GM21447 (cell line): ENCODE data around the gene LIPI.
"Not testable (repeated sequence)": the region's sequence is repeated elsewhere in the genome, so short reads cannot be mapped to it uniquely, and the experiment has no call there.

ENCODE experiments used
- ATAC-seq: cut with Tn5 transposase; IDR thresholded peaks from one replicate; pipeline ENCODE4 v1.9.1; 2021; ENCODE audit not compliant: unreplicated experiment

The LIPI gene

GRCh38 chr21:14119038-14119437 is 91.7 kb downstream of the LIPI start:
- ATAC-seq = no peak

- peak; percentile 75 for ATAC-seq
Observed at GRCh38 chr21:14116080-14116481, 94.7 kb downstream of the LIPI start.

- ATAC-seq = no peak
Observed at GRCh38 chr21:14115646-14116045, 95.1 kb downstream of the LIPI start.

GRCh38 chr21:14114251-14114650 is 96.5 kb downstream of the LIPI start:
- ATAC-seq = no peak

- ATAC-seq = not testable (repeated sequence)
Observed at GRCh38 chr21:14104564-14104963, 106.2 kb downstream of the LIPI start.

GRCh38 chr21:14099570-14099969 is 111.2 kb downstream of the LIPI start:
- ATAC-seq = no peak

- ATAC-seq = no peak
Observed at GRCh38 chr21:14097881-14098499, 112.8 kb downstream of the LIPI start.

GRCh38 chr21:14096577-14096976 is 114.2 kb downstream of the LIPI start:
- no peak for ATAC-seq

- no peak for ATAC-seq
Observed at GRCh38 chr21:14096172-14096571, 114.6 kb downstream of the LIPI start.

GRCh38 chr21:14095056-14095455 is 115.7 kb downstream of the LIPI start:
- ATAC-seq = no peak

- ATAC-seq = no peak
Observed at GRCh38 chr21:14092834-14093560, 117.8 kb downstream of the LIPI start.

- not testable (repeated sequence) for ATAC-seq
Observed at GRCh38 chr21:14090184-14090583, 120.6 kb downstream of the LIPI start.

- no peak for ATAC-seq
Observed at GRCh38 chr21:14088391-14088790, 122.4 kb downstream of the LIPI start.

- ATAC-seq = peak; percentile 66
Observed at GRCh38 chr21:14086553-14086952, 124.2 kb downstream of the LIPI start.

- no peak for ATAC-seq
Observed at GRCh38 chr21:14084701-14085100, 126.1 kb downstream of the LIPI start.

GRCh38 chr21:14084068-14084501 is 126.7 kb downstream of the LIPI start:
- no peak for ATAC-seq

- ATAC-seq = no peak
Observed at GRCh38 chr21:14080764-14081096, 130.0 kb downstream of the LIPI start.

GRCh38 chr21:14080040-14080763 is 130.6 kb downstream of the LIPI start:
- no peak for ATAC-seq

- no peak for ATAC-seq
Observed at GRCh38 chr21:14078746-14079375, 131.9 kb downstream of the LIPI start.

GRCh38 chr21:14076143-14076806 is 134.5 kb downstream of the LIPI start:
- ATAC-seq = no peak
